Testis (tissue), 2 donors: Measurements from ENCODE around the gene LGALS12.

Experiments
- POLR2A ChIP-seq: fragments of 450-650 bp; IDR thresholded peaks from one replicate; pipeline ENCODE4 v1.6.1; 2017; ENCODE audit warnings: antibody characterized with exemption, mild to moderate bottlenecking, moderate library complexity
- TF ChIP-seq, protein P1 (sequence below), 3 experiments: fragments of 450-650 bp in 2 of 3; fragments of 200-600 bp in 1 of 3; sonication (generic) in 1 of 3; IDR thresholded peaks; one replicate each; pipeline ENCODE4 v1.5.1; 2016 to 2019; ENCODE audit warnings: antibody characterized with exemption in 3 of 3, mild to moderate bottlenecking in 2 of 3, moderate library complexity in 1 of 3

GRCh38 chr11:63508009-63508408, 2.1 kb downstream of the LGALS12 start:
- TF ChIP-seq, protein P1, sequence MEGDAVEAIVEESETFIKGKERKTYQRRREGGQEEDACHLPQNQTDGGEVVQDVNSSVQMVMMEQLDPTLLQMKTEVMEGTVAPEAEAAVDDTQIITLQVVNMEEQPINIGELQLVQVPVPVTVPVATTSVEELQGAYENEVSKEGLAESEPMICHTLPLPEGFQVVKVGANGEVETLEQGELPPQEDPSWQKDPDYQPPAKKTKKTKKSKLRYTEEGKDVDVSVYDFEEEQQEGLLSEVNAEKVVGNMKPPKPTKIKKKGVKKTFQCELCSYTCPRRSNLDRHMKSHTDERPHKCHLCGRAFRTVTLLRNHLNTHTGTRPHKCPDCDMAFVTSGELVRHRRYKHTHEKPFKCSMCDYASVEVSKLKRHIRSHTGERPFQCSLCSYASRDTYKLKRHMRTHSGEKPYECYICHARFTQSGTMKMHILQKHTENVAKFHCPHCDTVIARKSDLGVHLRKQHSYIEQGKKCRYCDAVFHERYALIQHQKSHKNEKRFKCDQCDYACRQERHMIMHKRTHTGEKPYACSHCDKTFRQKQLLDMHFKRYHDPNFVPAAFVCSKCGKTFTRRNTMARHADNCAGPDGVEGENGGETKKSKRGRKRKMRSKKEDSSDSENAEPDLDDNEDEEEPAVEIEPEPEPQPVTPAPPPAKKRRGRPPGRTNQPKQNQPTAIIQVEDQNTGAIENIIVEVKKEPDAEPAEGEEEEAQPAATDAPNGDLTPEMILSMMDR (IDR thresholded peaks at IDR 0.05): peak in 1 of 3 experiments; percentile 20
- no peak for TF ChIP-seq POLR2A
